K562 (cell line): ENCODE results near the gene HSD17B2. TPM values are rescaled to one million over a fixed set of nuclear protein-coding genes. Genes with fewer than 3 reads are reported as not detected.

ENCODE experiments used
- ATAC-seq: fragments of 200-7000 bp; cut with Tn5 transposase; 3 replicates; pipeline ENCODE4 v1.9.1; 2020; ENCODE audit warnings: moderate library complexity
- BruUV-seq: library from RNA; stranded (reverse); fragments of 400-500 nt; replicated peaks from 2 replicates; lab custom pipeline; 2021; lab: Mats Ljungman, UMichigan
- CTCF ChIA-PET: fragments of 300-600 bp; formaldehyde crosslinking; extraction: SDS; loops from one replicate; lab custom pipeline; 2021; ENCODE audit warnings: low intra/inter-chr PET ratio; lab: Yijun Ruan, JAX
- POLR2A ChIA-PET: fragments of 300-600, 350-650 bp; sonication (Branson Sonifier 250); formaldehyde crosslinking; extraction: SDS; loops from one replicate; lab custom pipeline; 2021; ENCODE audit warnings: antibody characterized with exemption, inconsistent platforms; lab: Yijun Ruan, JAX
- DNase-seq, 4 experiments: peaks; one replicate each; pipeline versions ENCODE4 v3.0.0 to v3.0.0-alpha.2; 2011 to 2018; ENCODE audit warnings: low spot score in 3 of 4, mixed read lengths in 3 of 4; ENCODE audit errors: extremely low read depth in 1 of 4
- FAIRE-seq: peaks from 2 replicates; lab custom pipeline; 2011; peaks lifted over from hg19 to GRCh38; lab: Jason Lieb, UNC
- H2AFZ ChIP-seq: 2 replicates; pipeline ENCODE4 v1.6.0; 2011; ENCODE audit warnings: low read depth, low read length, control low read depth, inconsistent platforms
- H3K27ac ChIP-seq: fragments of 200-600 bp; 3 replicates; pipeline ENCODE4 v1.8.0; 2011; ENCODE audit warnings: low read depth, mild to moderate bottlenecking, control low read depth, inconsistent platforms, low read length, moderate library complexity, mixed read lengths; ENCODE audit errors: extremely low read depth
- H3K27me3 ChIP-seq, 2 experiments: fragments of 300-600 bp in 1 of 2; 2 replicates in 1 of 2; 3 replicates in 1 of 2; pipeline versions ENCODE4 v1.6.0 to v1.8.0; 2011; ENCODE audit warnings: inconsistent platforms in 2 of 2, low read length in 2 of 2, mild to moderate bottlenecking in 1 of 2, mixed read lengths in 1 of 2, moderate library complexity in 1 of 2; ENCODE audit not compliant: control insufficient read depth in 2 of 2, insufficient read depth in 2 of 2
- H3K36me3 ChIP-seq: fragments of 300-600 bp; 3 replicates; pipeline ENCODE4 v1.8.0; 2011; ENCODE audit warnings: mild to moderate bottlenecking, low read length, inconsistent platforms; ENCODE audit not compliant: control insufficient read depth, insufficient read depth
- H3K4me1 ChIP-seq, 2 experiments: fragments of 200-600 bp in 1 of 2; replicated peaks in 1 of 2; 2 replicates in 1 of 2; 3 replicates in 1 of 2; pipeline versions ENCODE4 v1.5.1 to v1.8.0; 2011; ENCODE audit warnings: inconsistent platforms in 2 of 2, low read length in 2 of 2, mild to moderate bottlenecking in 1 of 2, mixed read lengths in 1 of 2, moderate library complexity in 1 of 2; ENCODE audit not compliant: control insufficient read depth in 2 of 2, insufficient read depth in 2 of 2
- H3K4me2 ChIP-seq: 2 replicates; pipeline ENCODE4 v1.6.1; 2011; ENCODE audit warnings: low read length, control low read depth, inconsistent platforms, mixed read lengths; ENCODE audit not compliant: insufficient read depth
- H3K4me3 ChIP-seq: fragments of 200-600 bp; sonication (generic), shearing (Covaris generic); 2 replicates; pipeline ENCODE4 v1.5.1; 2016; ENCODE audit warnings: control low read depth, inconsistent platforms
- H3K79me2 ChIP-seq: fragments of 200-600 bp; 3 replicates; pipeline ENCODE4 v1.8.0; 2011; ENCODE audit warnings: low read length, inconsistent platforms; ENCODE audit not compliant: control insufficient read depth, insufficient read depth
- H3K9ac ChIP-seq, 2 experiments: 2 replicates each; pipeline versions ENCODE4 v1.6.0 to v1.6.1; 2011; ENCODE audit warnings: low read depth in 2 of 2, low read length in 2 of 2, control low read depth in 1 of 2, inconsistent platforms in 1 of 2, mild to moderate bottlenecking in 1 of 2, mixed read lengths in 1 of 2; ENCODE audit not compliant: insufficient read depth in 1 of 2
- H3K9me1 ChIP-seq: one replicate; pipeline ENCODE4 v1.6.0; 2011; ENCODE audit warnings: inconsistent platforms, mild to moderate bottlenecking, low read length, moderate library complexity; ENCODE audit not compliant: control insufficient read depth, insufficient read depth
- H3K9me3 ChIP-seq: replicated peaks from 2 replicates; pipeline ENCODE4 v1.5.1; 2011; ENCODE audit warnings: low read depth, low read length, inconsistent platforms; ENCODE audit not compliant: control insufficient read depth, insufficient read depth
- H4K20me1 ChIP-seq: replicated peaks from 2 replicates; pipeline ENCODE4 v1.6.1; 2011; ENCODE audit warnings: low read length, inconsistent platforms, mixed read lengths; ENCODE audit not compliant: control insufficient read depth, insufficient read depth
- CBX1 ChIP-seq: sonication (generic); IDR thresholded peaks from 2 replicates; pipeline ENCODE4 v1.6.1; 2016; ENCODE audit warnings: antibody characterized with exemption, low read depth, mild to moderate bottlenecking
- CLOCK ChIP-seq: fragments of 250-450 bp; sonication (Bioruptor Pico); IDR thresholded peaks from 2 replicates; pipeline ENCODE4 v1.4.0; 2020; ENCODE audit warnings: mild to moderate bottlenecking, moderate library complexity, borderline replicate concordance
- FOSL1 ChIP-seq: fragments of 200-800 bp; sonication (Bioruptor generic); conservative IDR thresholded peaks from 2 replicates; pipeline ENCODE4 v1.6.1; 2016; ENCODE audit warnings: missing genetic modification characterization, missing compliant biosample characterization
- HDGF ChIP-seq: fragments of 450-650 bp; IDR thresholded peaks from 2 replicates; pipeline ENCODE4 v1.6.1; 2016
- ILK ChIP-seq: fragments of 450-650 bp; IDR thresholded peaks from 2 replicates; pipeline ENCODE4 v1.6.1; 2016; ENCODE audit warnings: missing genetic modification characterization, low read depth, mild to moderate bottlenecking, missing compliant biosample characterization, moderate library complexity, borderline replicate concordance
- JUNB ChIP-seq: fragments of 450-650 bp; formaldehyde crosslinking; conservative IDR thresholded peaks from 2 replicates; pipeline ENCODE4 v1.4.0; 2020; ENCODE audit warnings: mild to moderate bottlenecking
- MAFF ChIP-seq: IDR thresholded peaks from 2 replicates; pipeline ENCODE4 v1.6.1; 2012; ENCODE audit warnings: low read length, improper control_type of control experiment
- SIX5 ChIP-seq, 2 experiments: IDR thresholded peaks; 2 replicates each; pipeline ENCODE4 v1.6.1; 2011; ENCODE audit warnings: low read length in 2 of 2, borderline replicate concordance in 1 of 2, low read depth in 1 of 2, mild to moderate bottlenecking in 1 of 2, moderate library complexity in 1 of 2; ENCODE audit not compliant: insufficient read depth in 1 of 2
- SLC30A9 ChIP-seq: fragments of 250-450 bp; sonication (Bioruptor Pico); IDR thresholded peaks from 2 replicates; pipeline ENCODE4 v1.8.0; 2022; ENCODE audit warnings: mild to moderate bottlenecking, moderate library complexity
- SRSF3 ChIP-seq: fragments of 200-400 bp; formaldehyde crosslinking; IDR thresholded peaks from 2 replicates; pipeline ENCODE4 v1.6.1; 2016; ENCODE audit warnings: mild to moderate bottlenecking, low read length, moderate library complexity; ENCODE audit not compliant: insufficient read depth
- ZNF217 ChIP-seq: sonication (generic); formaldehyde crosslinking; IDR thresholded peaks from 2 replicates; pipeline ENCODE4 v1.8.0; 2022; ENCODE audit warnings: mild to moderate bottlenecking, missing genetic modification reagents
- ZNF778 ChIP-seq: fragments of 450-650 bp; formaldehyde crosslinking; IDR thresholded peaks from 2 replicates; pipeline ENCODE4 v1.4.0; 2020; ENCODE audit warnings: mild to moderate bottlenecking, moderate library complexity
- WGBS: fragments of 100-300 bp; shearing (Covaris generic); methylation state at CpG from one replicate; pipeline ENCODE4 v1.1.6; 2016; ENCODE audit warnings: low coverage, mixed read lengths; ENCODE audit not compliant: insufficient coverage; ENCODE audit errors: missing lambda C conversion rate; 5-methylcytosine and 5-hydroxymethylcytosine counted together
- in situ Hi-C: fragments of 300-500 bp; cut with MboI; formaldehyde crosslinking; loops from 4 replicates; pipeline ENCODE4 v1.15.0; 2018; ENCODE audit warnings: inconsistent platforms, mixed read lengths
- intact Hi-C: fragments of 100-400 bp; cut with micrococcal nuclease; formaldehyde crosslinking; loops from 2 replicates; pipeline ENCODE4 v1.14.2; 2022
- polyA plus RNA-seq, 8 experiments: library from polyadenylated mRNA; depleted of rRNA in 4 of 8; stranded (reverse) in 5 of 8; unstranded in 3 of 8; fragments of >200 nt; fragmentation: Nextera tagmentation in 2 of 8; fragmentation: Illumina TruSeq in 1 of 8; extraction: Ambion mirVana in 2 of 8; extraction: Trizol in 1 of 8; gene quantifications; 2 replicates each; pipeline versions ENCODE4 v1.2.1 to v1.2.3, GENCODE V29; 2011 to 2014; ENCODE audit warnings: inconsistent platforms in 1 of 8, missing spikeins in 1 of 8
- total RNA-seq, 7 experiments: library from RNA; depleted of rRNA in 6 of 7; stranded (reverse); fragments of >200 nt in 6 of 7; fragmentation: Illumina TruSeq in 2 of 7; extraction: Trizol in 2 of 7; gene quantifications; 2 replicates each; pipeline versions ENCODE4 v1.2.1 to v1.2.3, GENCODE V29; 2011 to 2021; ENCODE audit warnings: low replicate concordance in 1 of 7

Gene HSD17B2
- total and polyA plus RNA-seq, 9 of the 15 experiments (the other 6 are each of a cell fraction or from before 2014, with no cell fraction given): not detected

DNA sequence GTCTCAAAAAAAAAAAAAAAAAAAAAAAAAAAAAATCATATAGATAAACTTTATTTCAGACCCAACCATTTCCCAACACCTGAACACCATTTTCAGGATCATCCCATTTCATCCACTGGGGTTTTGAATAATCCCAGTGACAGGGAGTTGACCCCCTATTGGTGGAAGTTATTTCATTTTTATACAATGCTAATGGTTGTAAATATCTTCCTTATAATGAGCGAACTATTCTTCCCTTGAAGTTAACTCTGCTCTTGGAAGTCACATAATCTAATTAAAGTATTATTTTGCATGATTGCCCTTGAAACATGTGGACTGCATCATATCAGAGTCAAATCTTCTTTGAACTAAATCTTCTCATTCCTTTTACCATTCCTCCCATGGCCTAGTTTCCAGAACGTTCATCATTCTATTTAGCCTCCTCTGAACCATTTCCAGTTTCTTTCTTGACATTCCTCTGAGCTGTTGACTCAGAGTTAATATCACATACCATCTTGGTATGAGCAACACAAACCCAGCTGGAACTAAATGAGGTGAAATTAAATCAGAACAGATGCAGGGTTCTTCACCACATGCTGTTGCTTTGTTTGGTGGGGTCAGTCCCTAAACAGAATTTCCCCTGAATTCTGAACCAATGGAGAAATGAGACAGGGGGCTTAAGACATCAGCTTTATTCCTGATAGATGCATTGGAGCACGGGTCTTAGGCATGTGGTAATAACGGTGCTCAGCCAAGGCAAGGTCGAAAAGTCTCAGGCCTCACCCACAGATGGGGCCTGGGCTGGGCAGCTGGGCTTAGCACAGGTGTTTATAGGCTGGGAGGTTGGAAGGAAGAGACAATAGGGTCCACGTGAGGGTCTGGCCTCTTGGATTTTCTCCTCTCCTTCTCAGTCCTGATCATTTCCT, 8.9 kb downstream of the HSD17B2 start:
- Histone ChIP-seq H3K79me2 (no peaks in the 10 kb centered on the region), H3K9me1 (no peaks in the 10 kb centered on the region)
- BruUV-seq: no TSS peak
- ChIA-PET CTCF (no interaction called here), POLR2A (no interaction called here)
- DNase-seq: no peak
- no peak for TF ChIP-seq CLOCK (CRISPR knock-in tag)
- TF ChIP-seq FOSL1 (tag): no peak
- no peak for TF ChIP-seq CBX1
- TF ChIP-seq MAFF: no peak
- TF ChIP-seq JUNB (CRISPR knock-in tag): no peak
- TF ChIP-seq SLC30A9 (CRISPR knock-in tag): no peak
- no peak for TF ChIP-seq SIX5 (IDR thresholded peaks at IDR 0.05; ENCODE audit: borderline replicate concordance in 1 of 2, insufficient read depth in 1 of 2, low read depth in 1 of 2, low read length in 2 of 2)
- no peak for TF ChIP-seq ZNF217 (CRISPR knock-in tag)
- no peak for TF ChIP-seq ZNF778 (CRISPR knock-in tag)
- no peak for TF ChIP-seq SRSF3
- TF ChIP-seq ILK (tag): no peak
- TF ChIP-seq HDGF: no peak
- TF ChIP-seq, all 486 proteins: peak for 0
- H3K9ac ChIP-seq: no peak overlapping the region
- WGBS: 2% methylated on average over 6 of the region's 6 CpGs
- H2AFZ ChIP-seq: no peak overlapping the region
- H3K4me3 ChIP-seq: no peak overlapping the region
- peaks cover 0 to 13% of the 10 kb centered on the region in 2 experiments; a peak in 1 of 5 replicates for H3K27me3 ChIP-seq
- no peak overlapping the region for H3K4me2 ChIP-seq
- in situ Hi-C loops (no loop called here), intact Hi-C loops (no loop called here)
- FAIRE-seq (no peak), ATAC-seq (no peak)
- H3K9me3 ChIP-seq: no peaks in the 10 kb centered on the region
- no peak overlapping the region for H3K27ac ChIP-seq
- H4K20me1 ChIP-seq: no peaks in the 10 kb centered on the region
- H3K4me1 ChIP-seq: no peaks in the 10 kb centered on the region
- H3K36me3 ChIP-seq: no peaks in the 10 kb centered on the region
